Activated T-cell treated with anti-CD3 and anti-CD28 coated beads for 4 hours (primary cell): ENCODE data around the gene UXS1.

Experiments used
- DNase-seq: peaks from one replicate; pipeline ENCODE4 v3.0.0-alpha.2; 2020

Gene UXS1

GRCh38 chr2:106129150-106129549, 65.0 kb downstream of the UXS1 start:
- no peak for DNase-seq

- no peak for DNase-seq
Observed at GRCh38 chr2:106127776-106128268, 66.3 kb downstream of the UXS1 start.

DNA sequence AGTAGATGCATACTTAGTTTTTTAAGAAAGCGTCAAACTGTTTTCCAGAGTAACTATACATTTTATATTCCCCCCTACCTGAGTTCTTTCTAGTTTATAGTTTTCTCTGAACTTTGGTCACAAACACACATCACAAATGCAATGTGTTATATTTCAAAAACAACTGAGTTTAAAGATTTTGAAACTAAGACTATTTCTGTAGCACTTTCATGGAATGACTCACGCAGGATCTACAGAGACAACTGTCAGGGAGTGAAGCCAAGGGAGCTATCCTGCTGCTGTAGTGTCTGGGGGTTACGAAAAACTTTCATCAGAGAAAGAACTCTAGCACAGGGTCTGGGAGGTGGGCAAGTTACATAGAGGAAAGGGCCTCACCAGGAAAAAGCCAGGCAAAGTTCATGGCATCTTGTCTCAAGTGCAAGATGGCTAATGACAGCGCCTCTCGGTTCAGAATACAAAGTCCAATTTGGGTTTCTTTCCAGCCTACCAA, 66.8 kb downstream of the UXS1 start:
- no peak for DNase-seq

DNA sequence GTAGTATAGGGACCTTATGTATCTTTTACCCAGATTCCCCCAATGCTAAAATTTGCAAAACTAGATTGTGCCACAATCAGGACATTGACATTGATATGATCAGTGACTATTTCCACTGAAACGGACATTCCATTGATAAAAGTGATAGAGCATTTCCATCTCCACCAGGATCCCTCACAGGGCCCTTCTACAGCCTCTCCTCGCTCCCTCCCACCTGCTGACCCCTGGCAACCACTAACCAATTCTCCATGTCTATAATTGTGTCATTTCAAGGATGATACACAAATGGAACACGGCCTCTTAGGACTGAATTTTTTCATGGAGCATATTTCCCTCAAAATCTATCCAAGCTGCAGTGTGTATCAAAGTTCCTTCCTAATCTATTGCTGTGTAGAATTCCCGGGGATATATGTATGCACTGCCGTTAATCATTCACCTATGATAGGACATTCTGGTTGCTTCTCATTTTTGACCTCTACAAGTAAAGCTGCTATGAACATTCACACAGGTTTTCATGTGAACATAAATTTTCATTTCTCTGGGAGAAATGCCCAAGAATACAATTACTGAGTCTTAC, 67.3 kb downstream of the UXS1 start:
- no peak for DNase-seq

- no peak for DNase-seq
Observed at GRCh38 chr2:106126295-106126694, 67.8 kb downstream of the UXS1 start.

DNA sequence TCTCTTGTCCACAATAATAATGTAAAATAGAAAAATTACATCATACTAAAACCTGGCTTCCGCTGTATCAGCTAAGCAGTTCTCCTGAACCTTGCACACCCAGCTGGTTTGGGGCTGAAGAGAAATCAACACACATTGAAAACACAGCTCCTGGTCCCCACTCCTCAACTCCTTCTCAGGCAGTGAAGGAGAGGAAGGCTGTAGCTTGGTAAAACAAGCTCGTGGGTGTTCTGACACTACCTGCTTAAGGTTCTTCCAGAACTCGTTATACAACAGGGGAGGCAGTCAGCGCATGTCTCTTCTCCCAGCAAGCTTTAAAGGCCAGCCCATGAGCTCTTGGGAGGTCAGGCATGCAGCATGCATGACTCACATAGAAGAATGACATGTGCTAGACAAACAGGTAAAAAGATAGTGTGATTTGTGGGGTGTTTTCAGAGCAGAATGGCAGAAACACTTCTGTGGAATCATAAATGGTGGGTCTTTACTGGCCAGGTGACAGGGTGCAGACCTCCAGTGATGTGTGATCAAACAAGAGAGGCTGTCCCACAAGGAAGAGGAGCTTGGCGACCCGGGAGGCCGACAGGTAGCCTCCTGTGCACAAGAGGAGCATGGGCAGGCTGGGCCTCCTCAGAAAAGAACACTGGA, 69.1 kb downstream of the UXS1 start:
- no peak for DNase-seq

DNA sequence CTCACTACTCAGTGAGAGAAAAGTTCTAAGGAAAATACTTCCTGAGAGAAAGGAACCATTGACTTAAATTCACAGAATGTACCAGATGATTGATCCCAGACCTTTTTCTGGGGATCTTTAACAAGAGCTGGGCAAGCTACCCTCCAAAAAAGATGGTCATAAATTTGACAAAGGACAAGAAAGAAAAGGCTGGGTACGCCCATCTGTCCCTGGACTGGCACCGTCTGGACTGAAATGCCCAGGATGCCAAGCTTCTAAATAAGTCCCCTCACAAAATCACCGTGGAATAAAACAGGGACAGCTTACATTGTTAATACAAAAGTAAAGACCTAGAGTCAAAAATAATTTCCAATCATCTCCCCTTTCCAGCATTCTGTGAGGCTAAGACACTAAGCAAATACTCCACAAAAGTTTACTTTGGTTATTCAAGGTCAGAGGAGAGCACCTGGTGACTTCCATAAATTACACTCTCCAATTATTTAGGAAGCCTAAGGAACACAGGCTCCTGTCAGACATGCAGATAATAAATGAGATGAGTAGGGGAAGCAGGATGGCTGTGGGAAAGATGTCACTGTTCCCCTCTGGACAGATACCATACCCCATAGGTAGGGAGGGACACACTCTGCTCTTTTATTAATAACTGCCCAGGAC, 69.9 kb downstream of the UXS1 start:
- no peak for DNase-seq

GRCh38 chr2:106122157-106122556, 71.9 kb downstream of the UXS1 start:
- DNase-seq: no peak

- DNase-seq: no peak
Observed at GRCh38 chr2:106120432-106120831, 73.7 kb downstream of the UXS1 start.

DNA sequence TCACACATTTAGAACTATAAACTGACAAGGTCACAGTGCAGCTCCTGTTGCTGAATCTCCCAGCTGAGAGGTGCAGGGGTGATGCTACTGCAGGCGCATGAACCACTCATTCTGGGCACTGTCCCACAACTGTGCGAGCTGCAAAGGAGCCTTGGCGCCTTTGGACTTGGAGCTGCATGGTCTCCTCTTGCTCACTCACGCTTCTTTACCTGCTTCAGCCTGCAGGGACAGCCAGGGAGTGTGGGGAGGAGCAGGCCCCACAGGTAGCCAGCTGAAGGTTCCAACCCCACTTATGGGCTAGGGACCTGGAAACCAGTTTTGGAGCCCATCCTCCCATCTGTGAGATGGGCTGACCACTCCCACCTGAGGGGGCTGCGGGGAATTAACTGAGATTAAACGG, 75.0 kb downstream of the UXS1 start:
- DNase-seq: no peak

GRCh38 chr2:106117882-106118684, 76.0 kb downstream of the UXS1 start:
- DNase-seq: no peak

- DNase-seq: no peak
Observed at GRCh38 chr2:106117347-106117746, 76.8 kb downstream of the UXS1 start.

DNA sequence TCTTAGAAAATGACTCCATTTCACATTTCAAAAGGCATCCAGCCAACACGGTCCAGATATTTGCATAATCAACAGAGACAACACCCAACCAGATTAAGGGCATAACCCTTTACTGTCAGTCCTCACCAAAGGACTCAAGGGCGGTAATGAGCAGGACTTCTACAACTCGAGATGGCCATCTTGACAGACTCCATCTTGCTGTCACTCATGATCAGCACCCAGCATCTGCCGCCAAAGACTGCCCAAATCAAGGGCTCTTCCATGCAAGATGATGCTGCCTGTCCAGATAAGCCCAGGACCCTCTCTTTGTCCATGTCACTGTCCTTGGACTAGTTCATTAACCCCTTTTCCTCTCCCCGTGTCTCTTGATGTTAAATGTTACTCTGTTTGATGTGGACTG, 77.9 kb downstream of the UXS1 start:
- DNase-seq: no peak

- no peak for DNase-seq
Observed at GRCh38 chr2:106115665-106116064, 78.4 kb downstream of the UXS1 start.

- DNase-seq: no peak
Observed at GRCh38 chr2:106115250-106115649, 78.9 kb downstream of the UXS1 start.

DNA sequence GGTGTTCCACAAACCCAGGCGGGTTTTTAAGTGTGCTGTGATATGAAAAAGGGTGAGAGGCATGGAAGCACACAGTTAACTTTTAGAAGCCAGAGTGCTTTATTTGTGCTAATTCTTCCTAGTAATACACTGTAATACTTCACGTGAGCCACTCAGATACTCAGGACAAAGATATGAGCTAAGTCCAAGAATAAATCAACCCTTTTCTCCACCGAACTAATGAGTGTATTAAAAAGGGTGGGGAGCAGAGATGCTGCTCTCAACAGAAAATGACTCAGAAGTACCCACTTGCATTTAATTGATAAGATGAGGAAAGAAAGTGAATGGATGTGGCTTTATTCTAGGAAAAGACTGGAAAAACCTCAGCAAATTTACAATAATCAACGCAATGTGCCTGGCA, 79.9 kb downstream of the UXS1 start:
- no peak for DNase-seq

DNA sequence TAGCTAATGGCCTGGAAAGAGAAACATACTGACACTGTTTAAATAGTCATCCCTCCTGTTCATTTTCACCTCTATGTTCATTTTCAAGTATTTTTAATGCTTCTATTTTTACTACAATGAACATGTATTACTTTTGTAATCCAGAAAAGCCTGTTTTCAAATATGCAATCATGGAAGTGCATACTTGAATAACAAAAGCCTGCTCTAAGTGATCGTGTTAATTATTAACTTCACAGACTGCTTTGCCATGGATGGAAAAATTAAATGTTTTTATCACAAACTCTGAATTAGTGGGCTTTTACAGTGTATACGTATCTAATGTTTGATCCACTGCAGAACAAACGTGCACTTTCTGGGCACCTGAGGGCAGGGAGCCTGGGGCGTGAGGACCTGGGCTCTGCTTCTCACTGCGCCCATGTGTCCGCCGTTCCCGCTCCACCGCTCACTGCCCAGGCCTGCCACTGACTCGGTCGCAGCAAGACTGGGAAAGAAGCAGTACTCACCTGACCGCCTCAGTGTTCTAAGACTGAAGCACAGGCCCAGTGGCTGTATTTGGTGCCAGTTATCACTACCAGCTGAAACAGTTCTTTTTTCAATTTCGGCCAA, 80.6 kb downstream of the UXS1 start:
- no peak for DNase-seq

- no peak for DNase-seq
Observed at GRCh38 chr2:106111882-106112571, 82.1 kb downstream of the UXS1 start.

- no peak for DNase-seq
Observed at GRCh38 chr2:106109675-106110424, 84.3 kb downstream of the UXS1 start.

- no peak for DNase-seq
Observed at GRCh38 chr2:106108791-106109190, 85.3 kb downstream of the UXS1 start.

DNA sequence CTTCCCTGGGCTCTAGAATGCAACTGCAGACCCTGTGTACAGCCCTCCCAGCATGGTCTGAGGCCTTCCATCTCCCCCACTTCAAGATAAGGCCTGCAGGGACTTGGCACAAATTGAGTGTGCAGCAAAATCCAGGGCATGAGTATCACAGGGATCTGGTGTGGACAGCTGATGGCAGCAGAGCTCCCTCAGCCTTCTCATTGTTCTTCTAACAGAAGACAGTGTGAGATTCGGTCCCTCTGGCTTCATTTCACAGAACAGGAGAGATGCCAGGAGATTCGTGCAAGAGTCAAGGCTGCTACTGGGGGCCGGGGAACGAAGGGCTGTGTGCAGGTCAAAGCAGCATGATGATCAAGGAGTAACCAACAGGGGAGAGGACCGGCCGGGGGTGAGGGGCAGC, 85.8 kb downstream of the UXS1 start:
- DNase-seq: no peak
